ENCODE measurements around the gene EXD2.

DNA sequence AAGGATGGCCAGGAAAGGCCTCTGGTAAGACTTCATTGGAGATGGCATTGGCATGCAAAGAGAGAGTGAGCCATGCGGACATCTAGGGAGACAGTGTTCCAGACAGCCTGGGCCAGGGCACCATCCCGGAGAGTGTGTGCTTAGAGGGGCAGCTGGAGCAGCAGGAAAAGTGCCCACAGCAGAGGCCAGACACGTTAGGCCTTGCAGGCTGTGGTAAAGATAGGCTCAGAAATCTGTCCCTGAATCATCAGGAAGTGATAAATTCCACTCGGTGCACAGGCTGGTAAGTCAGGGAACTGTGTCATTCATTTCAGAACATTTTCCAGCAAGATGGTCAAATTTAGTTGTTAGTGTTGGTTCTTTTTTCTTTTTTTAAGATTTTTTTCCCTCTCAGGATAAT lies 77.5 kb downstream of the EXD2 start:
- TF ChIP-seq, protein P1, sequence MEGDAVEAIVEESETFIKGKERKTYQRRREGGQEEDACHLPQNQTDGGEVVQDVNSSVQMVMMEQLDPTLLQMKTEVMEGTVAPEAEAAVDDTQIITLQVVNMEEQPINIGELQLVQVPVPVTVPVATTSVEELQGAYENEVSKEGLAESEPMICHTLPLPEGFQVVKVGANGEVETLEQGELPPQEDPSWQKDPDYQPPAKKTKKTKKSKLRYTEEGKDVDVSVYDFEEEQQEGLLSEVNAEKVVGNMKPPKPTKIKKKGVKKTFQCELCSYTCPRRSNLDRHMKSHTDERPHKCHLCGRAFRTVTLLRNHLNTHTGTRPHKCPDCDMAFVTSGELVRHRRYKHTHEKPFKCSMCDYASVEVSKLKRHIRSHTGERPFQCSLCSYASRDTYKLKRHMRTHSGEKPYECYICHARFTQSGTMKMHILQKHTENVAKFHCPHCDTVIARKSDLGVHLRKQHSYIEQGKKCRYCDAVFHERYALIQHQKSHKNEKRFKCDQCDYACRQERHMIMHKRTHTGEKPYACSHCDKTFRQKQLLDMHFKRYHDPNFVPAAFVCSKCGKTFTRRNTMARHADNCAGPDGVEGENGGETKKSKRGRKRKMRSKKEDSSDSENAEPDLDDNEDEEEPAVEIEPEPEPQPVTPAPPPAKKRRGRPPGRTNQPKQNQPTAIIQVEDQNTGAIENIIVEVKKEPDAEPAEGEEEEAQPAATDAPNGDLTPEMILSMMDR (IDR thresholded peaks at IDR 0.05): no peak
- TF ChIP-seq POLR2A (IDR thresholded peaks at IDR 0.05): no peak

Measured in lower leg skin (tissue), 3 donors.